GM18868 (cell line): ENCODE data around the gene AFMID.
"Not testable (repeated sequence)": the region's sequence is repeated elsewhere in the genome, so short reads cannot be mapped to it uniquely, and the experiment has no call there.

ENCODE experiments used
- ATAC-seq: cut with Tn5 transposase; IDR thresholded peaks from one replicate; pipeline ENCODE4 v1.9.1; 2021; ENCODE audit warnings: mild to moderate bottlenecking, moderate library complexity; ENCODE audit not compliant: unreplicated experiment

Gene AFMID

GRCh38 chr17:78186692-78187595, at the start of gene AFMID, which contains the start of gene TK1:
Gene AFMID, plus strand, starts transcription at chr17:78187362. Its CDS starts 9 bp downstream, at chr17:78187371.
Gene TK1, minus strand, starts transcription at chr17:78187052. Its CDS starts 58 bp downstream, at chr17:78186994.
- peak; percentile 90 for ATAC-seq

- ATAC-seq, result no peak
Measured at GRCh38 chr17:78137392-78138203, 49.6 kb upstream of the AFMID start.

GRCh38 chr17:78138204-78139060, 48.7 kb upstream of the AFMID start:
- no peak for ATAC-seq

GRCh38 chr17:78139861-78140168, 47.3 kb upstream of the AFMID start:
- not testable (repeated sequence) for ATAC-seq

- ATAC-seq, result peak; percentile 71
Measured at GRCh38 chr17:78140169-78141051, 46.8 kb upstream of the AFMID start.

GRCh38 chr17:78141437-78142118, 45.6 kb upstream of the AFMID start:
- ATAC-seq, result no peak

- ATAC-seq, result no peak
Measured at GRCh38 chr17:78142119-78142861, 44.9 kb upstream of the AFMID start.

GRCh38 chr17:78143214-78144146, 43.7 kb upstream of the AFMID start:
- ATAC-seq, result no peak

GRCh38 chr17:78144147-78144719, 42.9 kb upstream of the AFMID start:
- no peak for ATAC-seq

GRCh38 chr17:78144736-78145641, 42.2 kb upstream of the AFMID start:
- no peak for ATAC-seq

GRCh38 chr17:78146471-78146869, 40.7 kb upstream of the AFMID start:
- no peak for ATAC-seq

- ATAC-seq, result no peak
Measured at GRCh38 chr17:78146881-78147280, 40.3 kb upstream of the AFMID start.

- ATAC-seq, result no peak
Measured at GRCh38 chr17:78147315-78147998, 39.7 kb upstream of the AFMID start.

- no peak for ATAC-seq
Measured at GRCh38 chr17:78148286-78149016, 38.7 kb upstream of the AFMID start.

- no peak for ATAC-seq
Measured at GRCh38 chr17:78151514-78152008, 35.6 kb upstream of the AFMID start.
